ENCODE measurements around the gene ABI2. TPM values are rescaled to one million over a fixed set of nuclear protein-coding genes. Genes with fewer than 3 reads are reported as not detected.

The ABI2 gene
- total and polyA plus RNA-seq, 2 experiments from 2014 or later: 22.6 to 27.5 TPM

DNA sequence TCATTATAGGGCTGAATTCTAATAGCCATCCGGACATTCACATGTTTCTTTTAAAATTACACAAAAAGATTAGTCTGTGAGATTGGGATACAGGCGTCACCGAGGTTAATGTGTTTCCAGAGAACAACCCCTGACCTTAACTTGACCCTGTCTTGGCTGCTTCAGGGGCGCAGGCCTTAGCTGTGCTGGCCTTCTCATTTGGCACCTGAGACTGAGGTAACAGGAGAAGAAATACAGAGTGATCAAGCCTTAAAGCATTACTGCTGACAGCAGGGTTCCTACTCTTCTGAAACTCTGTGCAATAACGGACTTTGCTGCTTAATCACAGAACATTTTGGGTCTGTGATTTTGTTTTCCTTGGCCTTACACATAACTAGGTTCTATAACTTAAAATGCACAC lies 114.3 kb downstream of the ABI2 start:
- Histone ChIP-seq H3K9me3 (ENCODE audit: low read depth) (no peaks in the 10 kb centered on the region), H3K4me3 (no peak overlapping the region), H4K20me1 (ENCODE audit: insufficient read depth, poor library complexity, severe bottlenecking) (no peaks in the 10 kb centered on the region), H3K4me1 (ENCODE audit: insufficient read depth) (no peaks in the 10 kb centered on the region), H3K27ac (no peak overlapping the region), H2AFZ (no peak overlapping the region), H3K36me3 (replicated peaks; ENCODE audit: insufficient read depth, low read depth) (peaks cover 3% of the 10 kb centered on the region), H3K9me2 (replicated peaks; ENCODE audit: insufficient read depth) (no peaks in the 10 kb centered on the region), H3K79me2 (no peaks in the 10 kb centered on the region), H3K27me3 (no peaks in the 10 kb centered on the region), H3K4me2 (no peak overlapping the region)
- no peak for DNase-seq (ENCODE audit: low spot score)
- TF ChIP-seq EZH2phosphoT487 (IDR thresholded peaks at IDR 0.05; ENCODE audit: low read depth, severe bottlenecking, unreplicated experiment): no peak
- TF ChIP-seq, protein P1, sequence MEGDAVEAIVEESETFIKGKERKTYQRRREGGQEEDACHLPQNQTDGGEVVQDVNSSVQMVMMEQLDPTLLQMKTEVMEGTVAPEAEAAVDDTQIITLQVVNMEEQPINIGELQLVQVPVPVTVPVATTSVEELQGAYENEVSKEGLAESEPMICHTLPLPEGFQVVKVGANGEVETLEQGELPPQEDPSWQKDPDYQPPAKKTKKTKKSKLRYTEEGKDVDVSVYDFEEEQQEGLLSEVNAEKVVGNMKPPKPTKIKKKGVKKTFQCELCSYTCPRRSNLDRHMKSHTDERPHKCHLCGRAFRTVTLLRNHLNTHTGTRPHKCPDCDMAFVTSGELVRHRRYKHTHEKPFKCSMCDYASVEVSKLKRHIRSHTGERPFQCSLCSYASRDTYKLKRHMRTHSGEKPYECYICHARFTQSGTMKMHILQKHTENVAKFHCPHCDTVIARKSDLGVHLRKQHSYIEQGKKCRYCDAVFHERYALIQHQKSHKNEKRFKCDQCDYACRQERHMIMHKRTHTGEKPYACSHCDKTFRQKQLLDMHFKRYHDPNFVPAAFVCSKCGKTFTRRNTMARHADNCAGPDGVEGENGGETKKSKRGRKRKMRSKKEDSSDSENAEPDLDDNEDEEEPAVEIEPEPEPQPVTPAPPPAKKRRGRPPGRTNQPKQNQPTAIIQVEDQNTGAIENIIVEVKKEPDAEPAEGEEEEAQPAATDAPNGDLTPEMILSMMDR (IDR thresholded peaks at IDR 0.05; ENCODE audit: poor library complexity): no peak
- TF ChIP-seq EZH2 (IDR thresholded peaks at IDR 0.05; ENCODE audit: borderline replicate concordance): no peak
- WGBS (ENCODE audit: low lambda C conversion rate, missing lambda C conversion rate): 56% methylated on average over 5 of the region's 5 CpGs

GRCh38 chr2:203444738-203445137 lies 116.5 kb downstream of the ABI2 start:
- Histone ChIP-seq H2AFZ (no peak overlapping the region), H3K9me3 (ENCODE audit: low read depth) (no peaks in the 10 kb centered on the region), H3K9me2 (replicated peaks; ENCODE audit: insufficient read depth) (no peaks in the 10 kb centered on the region), H3K27me3 (no peaks in the 10 kb centered on the region), H3K36me3 (replicated peaks; ENCODE audit: insufficient read depth, low read depth) (no peaks in the 10 kb centered on the region), H4K20me1 (ENCODE audit: insufficient read depth, poor library complexity, severe bottlenecking) (no peaks in the 10 kb centered on the region), H3K27ac (no peak overlapping the region), H3K79me2 (no peaks in the 10 kb centered on the region), H3K4me1 (ENCODE audit: insufficient read depth) (no peaks in the 10 kb centered on the region), H3K4me3 (no peak overlapping the region), H3K4me2 (no peak overlapping the region)
- 90% methylated on average over 7 of the region's 7 CpGs for WGBS (ENCODE audit: low lambda C conversion rate, missing lambda C conversion rate)
- DNase-seq (ENCODE audit: low spot score): no peak
- TF ChIP-seq EZH2phosphoT487 (IDR thresholded peaks at IDR 0.05; ENCODE audit: low read depth, severe bottlenecking, unreplicated experiment): no peak
- TF ChIP-seq EZH2 (IDR thresholded peaks at IDR 0.05; ENCODE audit: borderline replicate concordance): no peak
- TF ChIP-seq, protein P1 (IDR thresholded peaks at IDR 0.05; ENCODE audit: poor library complexity): no peak

DNA sequence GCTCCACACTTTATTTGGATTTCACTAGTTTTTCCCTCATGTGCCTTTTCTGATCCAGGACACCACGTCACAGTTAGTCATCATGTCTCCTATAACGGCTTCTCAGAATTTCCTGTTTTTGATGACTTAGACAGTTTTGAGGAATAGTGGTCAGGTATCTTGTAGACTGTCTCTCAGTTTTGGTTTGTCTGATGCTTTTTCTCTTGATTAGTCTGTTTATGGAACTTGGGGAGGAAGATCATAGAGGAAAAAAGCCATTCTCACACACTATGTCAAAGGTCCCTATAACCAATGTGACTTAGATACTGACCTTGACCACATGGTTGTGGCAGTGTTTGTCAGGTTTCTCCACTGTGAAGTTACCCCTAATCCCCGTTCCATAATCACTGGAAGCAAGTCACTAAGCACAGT lies 117.9 kb downstream of the ABI2 start:
- Histone ChIP-seq H3K4me2 (no peak overlapping the region), H3K36me3 (replicated peaks; ENCODE audit: insufficient read depth, low read depth) (no peaks in the 10 kb centered on the region), H3K27me3 (no peaks in the 10 kb centered on the region), H2AFZ (no peak overlapping the region), H3K4me1 (ENCODE audit: insufficient read depth) (no peaks in the 10 kb centered on the region), H3K9me2 (replicated peaks; ENCODE audit: insufficient read depth) (no peaks in the 10 kb centered on the region), H3K9me3 (ENCODE audit: low read depth) (no peaks in the 10 kb centered on the region), H4K20me1 (ENCODE audit: insufficient read depth, poor library complexity, severe bottlenecking) (no peaks in the 10 kb centered on the region), H3K79me2 (no peaks in the 10 kb centered on the region), H3K27ac (no peak overlapping the region), H3K4me3 (no peak overlapping the region)
- WGBS (ENCODE audit: low lambda C conversion rate, missing lambda C conversion rate): 92% methylated on average over 3 of the region's 3 CpGs
- DNase-seq (ENCODE audit: low spot score): no peak
- TF ChIP-seq, protein P1 (IDR thresholded peaks at IDR 0.05; ENCODE audit: poor library complexity): no peak
- TF ChIP-seq EZH2 (IDR thresholded peaks at IDR 0.05; ENCODE audit: borderline replicate concordance) (no peak), EZH2phosphoT487 (IDR thresholded peaks at IDR 0.05; ENCODE audit: low read depth, severe bottlenecking, unreplicated experiment) (no peak)

GRCh38 chr2:203446780-203447179 lies 118.6 kb downstream of the ABI2 start:
- no peaks in the 10 kb centered on the region for H3K9me2 ChIP-seq (replicated peaks; ENCODE audit: insufficient read depth)
- H3K4me3 ChIP-seq: no peak overlapping the region
- no peaks in the 10 kb centered on the region for H3K36me3 ChIP-seq (replicated peaks; ENCODE audit: insufficient read depth, low read depth)
- peaks cover 6% of the 10 kb centered on the region for H3K4me1 ChIP-seq (ENCODE audit: insufficient read depth)
- H3K79me2 ChIP-seq: no peaks in the 10 kb centered on the region
- no peaks in the 10 kb centered on the region for H3K27me3 ChIP-seq
- H3K27ac ChIP-seq: no peak overlapping the region
- no peak overlapping the region for H3K4me2 ChIP-seq
- H2AFZ ChIP-seq: no peak overlapping the region
- no peaks in the 10 kb centered on the region for H3K9me3 ChIP-seq (ENCODE audit: low read depth)
- DNase-seq (ENCODE audit: low spot score): no peak
- 95% methylated on average over 3 of the region's 3 CpGs for WGBS (ENCODE audit: low lambda C conversion rate, missing lambda C conversion rate)
- H4K20me1 ChIP-seq (ENCODE audit: insufficient read depth, poor library complexity, severe bottlenecking): no peaks in the 10 kb centered on the region
- TF ChIP-seq, protein P1 (IDR thresholded peaks at IDR 0.05; ENCODE audit: poor library complexity): no peak
- TF ChIP-seq EZH2phosphoT487 (IDR thresholded peaks at IDR 0.05; ENCODE audit: low read depth, severe bottlenecking, unreplicated experiment): no peak
- TF ChIP-seq EZH2 (IDR thresholded peaks at IDR 0.05; ENCODE audit: borderline replicate concordance): no peak

Data from hepatocyte (in vitro differentiated cells).